ENCODE data around the gene CYSTM1.

Gene CYSTM1

DNA sequence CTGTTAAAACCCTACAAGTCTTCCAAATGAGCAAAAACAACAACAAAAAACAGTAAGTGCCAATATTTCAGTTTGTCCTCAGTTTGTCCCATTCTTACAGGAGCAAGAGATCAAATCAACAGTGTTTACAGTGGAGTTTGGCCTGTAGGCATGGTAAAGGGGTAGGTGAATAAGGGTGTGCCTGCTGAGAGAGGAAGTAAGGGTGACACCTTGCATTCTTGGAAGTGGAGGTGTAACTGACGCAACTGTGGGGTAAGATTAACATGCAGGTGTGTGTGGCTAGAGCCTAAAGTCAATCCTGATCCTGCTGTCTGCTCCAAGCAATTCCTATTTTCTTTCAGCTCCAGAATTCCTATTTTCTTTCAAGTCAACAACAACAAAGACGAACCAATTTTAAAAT is 84.5 kb downstream of the CYSTM1 start:
- no peak for DNase-seq (ENCODE audit: low read depth)
- no peak overlapping the region for H3K4me3 ChIP-seq (ENCODE audit: low read depth, low read length)
- TF ChIP-seq, protein P1, sequence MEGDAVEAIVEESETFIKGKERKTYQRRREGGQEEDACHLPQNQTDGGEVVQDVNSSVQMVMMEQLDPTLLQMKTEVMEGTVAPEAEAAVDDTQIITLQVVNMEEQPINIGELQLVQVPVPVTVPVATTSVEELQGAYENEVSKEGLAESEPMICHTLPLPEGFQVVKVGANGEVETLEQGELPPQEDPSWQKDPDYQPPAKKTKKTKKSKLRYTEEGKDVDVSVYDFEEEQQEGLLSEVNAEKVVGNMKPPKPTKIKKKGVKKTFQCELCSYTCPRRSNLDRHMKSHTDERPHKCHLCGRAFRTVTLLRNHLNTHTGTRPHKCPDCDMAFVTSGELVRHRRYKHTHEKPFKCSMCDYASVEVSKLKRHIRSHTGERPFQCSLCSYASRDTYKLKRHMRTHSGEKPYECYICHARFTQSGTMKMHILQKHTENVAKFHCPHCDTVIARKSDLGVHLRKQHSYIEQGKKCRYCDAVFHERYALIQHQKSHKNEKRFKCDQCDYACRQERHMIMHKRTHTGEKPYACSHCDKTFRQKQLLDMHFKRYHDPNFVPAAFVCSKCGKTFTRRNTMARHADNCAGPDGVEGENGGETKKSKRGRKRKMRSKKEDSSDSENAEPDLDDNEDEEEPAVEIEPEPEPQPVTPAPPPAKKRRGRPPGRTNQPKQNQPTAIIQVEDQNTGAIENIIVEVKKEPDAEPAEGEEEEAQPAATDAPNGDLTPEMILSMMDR (IDR thresholded peaks at IDR 0.05; ENCODE audit: control insufficient read depth, extremely low read depth, insufficient read depth): no peak

- TF ChIP-seq, protein P1 (IDR thresholded peaks at IDR 0.05; ENCODE audit: control insufficient read depth, extremely low read depth, insufficient read depth): no peak
- DNase-seq (ENCODE audit: low read depth): no peak
- H3K4me3 ChIP-seq (ENCODE audit: low read depth, low read length): no peak overlapping the region
Observed at GRCh38 chr5:140260089-140260656, 85.2 kb downstream of the CYSTM1 start.

DNA sequence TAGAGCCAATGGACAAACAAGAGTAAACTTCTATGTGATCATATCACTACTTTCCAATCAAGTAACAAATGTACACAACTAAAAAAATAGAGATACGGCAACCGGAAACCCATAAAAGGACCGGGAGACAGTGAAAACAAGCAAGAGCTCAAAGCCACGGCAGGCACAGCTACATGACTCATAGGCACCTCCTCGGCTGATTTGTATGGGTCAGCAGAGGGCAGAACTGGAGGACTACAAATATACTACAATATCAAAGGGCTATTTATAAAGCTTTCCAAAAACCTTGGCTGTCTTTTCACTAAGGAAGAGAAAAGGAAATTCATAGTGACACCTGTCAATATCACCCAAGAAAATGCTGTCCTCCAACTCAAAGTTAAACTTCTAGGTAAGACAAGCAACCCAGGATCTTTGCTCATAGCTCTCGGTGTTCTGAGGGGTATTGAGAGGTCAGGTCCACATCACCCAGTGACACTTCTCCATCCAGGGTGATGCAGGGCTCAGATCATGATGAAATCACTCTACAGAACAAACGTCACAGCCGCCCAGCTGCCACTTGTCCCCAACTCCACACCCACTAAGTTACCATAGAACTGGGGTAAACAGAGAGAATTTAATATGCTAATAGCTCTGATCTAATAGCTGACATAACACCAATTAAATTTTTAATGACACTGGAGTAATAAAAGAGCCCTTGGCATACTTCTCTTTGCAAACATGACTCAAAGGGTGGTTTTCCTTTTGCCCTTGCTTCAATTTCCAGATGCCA is 86.6 kb downstream of the CYSTM1 start:
- H3K4me3 ChIP-seq (ENCODE audit: low read depth, low read length): peak overlapping the region; percentile 29
- TF ChIP-seq, protein P1 (IDR thresholded peaks at IDR 0.05; ENCODE audit: control insufficient read depth, extremely low read depth, insufficient read depth): peak; percentile 35; the same call in 1 of the 2 replicates
- DNase-seq (ENCODE audit: low read depth): peak; percentile 98

DNA sequence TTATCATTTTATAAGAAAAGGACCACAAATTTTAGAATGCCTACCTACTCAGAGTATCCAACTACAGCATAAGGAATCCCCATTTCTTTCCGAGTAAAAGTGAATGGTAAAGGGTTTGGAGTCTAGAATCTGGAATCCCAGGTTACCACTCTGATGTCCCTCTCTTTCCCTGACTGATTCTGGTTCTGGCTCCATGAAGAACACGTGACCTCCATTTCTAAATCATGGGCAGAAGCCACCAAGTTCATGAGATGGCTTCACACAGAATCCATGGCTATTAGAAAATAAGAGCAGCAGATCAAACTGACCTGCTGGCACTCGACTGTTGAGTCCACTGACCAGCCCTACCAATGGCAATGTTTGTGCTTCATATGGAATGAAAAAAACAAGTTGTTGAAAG is 87.2 kb downstream of the CYSTM1 start:
- TF ChIP-seq, protein P1 (IDR thresholded peaks at IDR 0.05; ENCODE audit: control insufficient read depth, extremely low read depth, insufficient read depth): no peak
- H3K4me3 ChIP-seq (ENCODE audit: low read depth, low read length): peak overlapping the region; percentile 29
- no peak for DNase-seq (ENCODE audit: low read depth)

- TF ChIP-seq, protein P1 (IDR thresholded peaks at IDR 0.05; ENCODE audit: control insufficient read depth, extremely low read depth, insufficient read depth): no peak
- DNase-seq (ENCODE audit: low read depth): peak; percentile 65
- H3K4me3 ChIP-seq (ENCODE audit: low read depth, low read length): no peak overlapping the region
Observed at GRCh38 chr5:140262839-140263238, 87.9 kb downstream of the CYSTM1 start.

GRCh38 chr5:140265845-140266244 is 90.9 kb downstream of the CYSTM1 start:
- no peak for DNase-seq (ENCODE audit: low read depth)
- TF ChIP-seq, protein P1 (IDR thresholded peaks at IDR 0.05; ENCODE audit: control insufficient read depth, extremely low read depth, insufficient read depth): no peak
- no peak overlapping the region for H3K4me3 ChIP-seq (ENCODE audit: low read depth, low read length)

Data from LNCaP clone FGC (cell line).